Posterior cingulate gyrus (tissue), 11 donors: ENCODE results near the gene ARHGAP45.
"Not testable (repeated sequence)": the region's sequence is repeated elsewhere in the genome, so short reads cannot be mapped to it uniquely, and the experiment has no call there.

Experiments
- DNase-seq, 10 donors: peaks; one replicate each; pipeline versions ENCODE4 v3.0.0 to v3.0.0-alpha.2; 2020 to 2021; ENCODE audit warnings: mixed read lengths in 3 of 10
- intact Hi-C: fragments of 100-400 bp; cut with DNase I; formaldehyde crosslinking; loops from one replicate; pipeline ENCODE4 v1.15.1; 2023

ARHGAP45 gene

GRCh38 chr19:1066748-1067340, at the start of gene ARHGAP45:
Gene ARHGAP45, plus strand, starts transcription at chr19:1067167. Its CDS starts 239 bp downstream, at chr19:1067406.
- intact Hi-C loops: no loop called here
- no peak for DNase-seq

GRCh38 chr19:1017906-1018305, 49.1 kb upstream of the ARHGAP45 start:
- intact Hi-C loops: no loop called here
- DNase-seq: no peak

- intact Hi-C loops: no loop called here
These were observed 48.6 kb upstream of the ARHGAP45 start for GRCh38 chr19:1018393-1018792.

GRCh38 chr19:1018932-1019615, 47.9 kb upstream of the ARHGAP45 start:
- intact Hi-C loops: no loop called here
- no peak for DNase-seq

More at GRCh38 chr19:1018393-1018792, 48.6 kb upstream of the ARHGAP45 start:
- no peak for DNase-seq

- intact Hi-C loops: no loop called here
- DNase-seq: no peak
These were observed 47.4 kb upstream of the ARHGAP45 start for GRCh38 chr19:1019616-1019961.

- no peak for DNase-seq
- intact Hi-C loops: loop anchor here (2.0 kb wide), 1 partner anchor 21 kb away; the partner anchor contains the start of gene ABCA7
These were observed 46.7 kb upstream of the ARHGAP45 start for GRCh38 chr19:1019980-1020867.

- intact Hi-C loops: loop anchor here (2.0 kb wide), 1 partner anchor 20 kb away; the partner anchor contains the start of gene ABCA7
- DNase-seq: peak; percentile 95 to 100 (median 98)
These were observed 46.0 kb upstream of the ARHGAP45 start, which contains the start of gene TMEM259 for GRCh38 chr19:1020868-1021425. Gene TMEM259, minus strand, starts transcription at chr19:1021123. Its CDS starts 127 bp downstream, at chr19:1020996.

GRCh38 chr19:1023883-1024188, 43.1 kb upstream of the ARHGAP45 start:
- intact Hi-C loops, DNase-seq: not testable (repeated sequence)

GRCh38 chr19:1025080-1025479, 41.9 kb upstream of the ARHGAP45 start:
- DNase-seq, intact Hi-C loops: not testable (repeated sequence)

- intact Hi-C loops: no loop called here
- peak in 2 of 10 donors; percentile 28 to 46 for DNase-seq
These were observed 40.8 kb upstream of the ARHGAP45 start, which contains the start of gene CNN2 for GRCh38 chr19:1025960-1026782. Gene CNN2, plus strand, starts transcription at chr19:1026608. Its CDS starts 54 bp downstream, at chr19:1026662.

- DNase-seq: no peak
- intact Hi-C loops: no loop called here
These were observed 40.0 kb upstream of the ARHGAP45 start for GRCh38 chr19:1026783-1027649.

GRCh38 chr19:1027650-1028061, 39.3 kb upstream of the ARHGAP45 start:
- DNase-seq: no peak
- intact Hi-C loops: no loop called here

- no peak for DNase-seq
- intact Hi-C loops: no loop called here
These were observed 38.7 kb upstream of the ARHGAP45 start for GRCh38 chr19:1028062-1028926.

- DNase-seq: no peak
- intact Hi-C loops: no loop called here
These were observed 34.6 kb upstream of the ARHGAP45 start for GRCh38 chr19:1032264-1032867.

GRCh38 chr19:1035998-1036621, 30.9 kb upstream of the ARHGAP45 start:
- intact Hi-C loops: no loop called here
- DNase-seq: no peak

- intact Hi-C loops: no loop called here
- DNase-seq: no peak
These were observed 29.3 kb upstream of the ARHGAP45 start for GRCh38 chr19:1037621-1038064.
